Fibroblast of lung (primary cell): ENCODE measurements around the gene CFAP46.

Source experiments
- CTCF ChIP-seq, 2 donors: IDR thresholded peaks in 1 of 2; conservative IDR thresholded peaks in 1 of 2; 1 replicate in 1 of 2; 2 replicates in 1 of 2; pipeline ENCODE4 v1.5.1; 2011 to 2012; ENCODE audit warnings: low read length in 2 of 2, control low read depth in 1 of 2, inconsistent platforms in 1 of 2, low read depth in 1 of 2, mild to moderate bottlenecking in 1 of 2
- EZH2 ChIP-seq: IDR thresholded peaks from 2 replicates; pipeline ENCODE4 v1.5.1; 2012; ENCODE audit warnings: low read length, control low read depth, mild to moderate bottlenecking; ENCODE audit errors: missing control alignments

GRCh38 chr10:132827423-132827789, 115.0 kb downstream of the CFAP46 start:
- no peak for TF ChIP-seq CTCF (conservative IDR thresholded peaks at IDR 0.05 in 1 of 2, IDR thresholded peaks at IDR 0.05 in 1 of 2; ENCODE audit: low read depth in 1 of 2, low read length in 2 of 2)
- TF ChIP-seq EZH2 = no peak
